ENCODE data around the gene C2orf92.

DNA sequence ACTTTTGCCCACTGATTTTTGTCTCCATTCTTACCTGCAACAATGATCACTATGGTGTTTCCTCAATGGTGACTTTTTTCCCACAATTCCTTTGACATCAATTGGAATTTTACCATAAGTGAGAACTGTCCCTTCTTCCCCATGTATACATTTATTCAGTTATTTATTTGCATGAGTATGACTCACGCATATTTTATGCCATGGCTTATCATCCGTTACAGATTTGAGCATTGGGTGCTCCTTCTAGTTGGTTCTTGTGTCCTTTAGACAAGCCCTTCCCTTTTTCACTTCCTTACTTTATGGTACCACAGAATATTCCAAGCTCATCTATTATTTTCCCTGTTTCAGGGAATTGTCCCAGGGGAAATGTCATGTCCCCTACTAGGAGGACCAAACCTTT is 16.0 kb upstream of the C2orf92 start:
- TF ChIP-seq POLR2AphosphoS5 (IDR thresholded peaks at IDR 0.05) (no peak), EP300 (IDR thresholded peaks at IDR 0.05) (no peak), POLR2A (IDR thresholded peaks at IDR 0.05) (no peak)
- TF ChIP-seq, protein P1, sequence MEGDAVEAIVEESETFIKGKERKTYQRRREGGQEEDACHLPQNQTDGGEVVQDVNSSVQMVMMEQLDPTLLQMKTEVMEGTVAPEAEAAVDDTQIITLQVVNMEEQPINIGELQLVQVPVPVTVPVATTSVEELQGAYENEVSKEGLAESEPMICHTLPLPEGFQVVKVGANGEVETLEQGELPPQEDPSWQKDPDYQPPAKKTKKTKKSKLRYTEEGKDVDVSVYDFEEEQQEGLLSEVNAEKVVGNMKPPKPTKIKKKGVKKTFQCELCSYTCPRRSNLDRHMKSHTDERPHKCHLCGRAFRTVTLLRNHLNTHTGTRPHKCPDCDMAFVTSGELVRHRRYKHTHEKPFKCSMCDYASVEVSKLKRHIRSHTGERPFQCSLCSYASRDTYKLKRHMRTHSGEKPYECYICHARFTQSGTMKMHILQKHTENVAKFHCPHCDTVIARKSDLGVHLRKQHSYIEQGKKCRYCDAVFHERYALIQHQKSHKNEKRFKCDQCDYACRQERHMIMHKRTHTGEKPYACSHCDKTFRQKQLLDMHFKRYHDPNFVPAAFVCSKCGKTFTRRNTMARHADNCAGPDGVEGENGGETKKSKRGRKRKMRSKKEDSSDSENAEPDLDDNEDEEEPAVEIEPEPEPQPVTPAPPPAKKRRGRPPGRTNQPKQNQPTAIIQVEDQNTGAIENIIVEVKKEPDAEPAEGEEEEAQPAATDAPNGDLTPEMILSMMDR (IDR thresholded peaks at IDR 0.05): no peak

Data from sigmoid colon (tissue), 4 donors.